GM18517 (cell line): ENCODE results near the gene SLC6A12.

Experiments
- ATAC-seq: cut with Tn5 transposase; IDR thresholded peaks from one replicate; pipeline ENCODE4 v1.9.1; 2021; ENCODE audit warnings: mild to moderate bottlenecking, moderate library complexity; ENCODE audit not compliant: unreplicated experiment

The SLC6A12 gene

GRCh38 chr12:180445-180844 lies 33.5 kb downstream of the SLC6A12 start:
- ATAC-seq, result no peak

GRCh38 chr12:179885-180284 lies 34.1 kb downstream of the SLC6A12 start:
- ATAC-seq, result no peak

GRCh38 chr12:179131-179884 lies 34.6 kb downstream of the SLC6A12 start:
- ATAC-seq, result no peak

- ATAC-seq, result no peak
These were observed 35.2 kb downstream of the SLC6A12 start for GRCh38 chr12:178829-179109.

GRCh38 chr12:177980-178828 lies 35.8 kb downstream of the SLC6A12 start:
- ATAC-seq, result no peak

- ATAC-seq, result no peak
These were observed 36.5 kb downstream of the SLC6A12 start for GRCh38 chr12:177336-177979.

- ATAC-seq, result no peak
These were observed 37.4 kb downstream of the SLC6A12 start for GRCh38 chr12:176321-177181.

GRCh38 chr12:175759-176158 lies 38.2 kb downstream of the SLC6A12 start:
- no peak for ATAC-seq

GRCh38 chr12:175250-175649 lies 38.7 kb downstream of the SLC6A12 start:
- no peak for ATAC-seq

- no peak for ATAC-seq
These were observed 39.4 kb downstream of the SLC6A12 start for GRCh38 chr12:174596-174995.

GRCh38 chr12:174124-174523 lies 39.8 kb downstream of the SLC6A12 start:
- no peak for ATAC-seq

GRCh38 chr12:172732-173161 lies 41.2 kb downstream of the SLC6A12 start:
- no peak for ATAC-seq

GRCh38 chr12:171743-172676 lies 41.9 kb downstream of the SLC6A12 start:
- ATAC-seq, result no peak

GRCh38 chr12:171276-171675 lies 42.7 kb downstream of the SLC6A12 start:
- ATAC-seq, result no peak

- ATAC-seq, result no peak
These were observed 43.4 kb downstream of the SLC6A12 start for GRCh38 chr12:170371-171225.

GRCh38 chr12:169528-170370 lies 44.2 kb downstream of the SLC6A12 start:
- ATAC-seq, result no peak

GRCh38 chr12:168763-169525 lies 45.0 kb downstream of the SLC6A12 start:
- no peak for ATAC-seq
